B cell (primary cell): ENCODE measurements around the gene CCM2. TPM values are rescaled to one million over a fixed set of nuclear protein-coding genes. Genes with fewer than 3 reads are reported as not detected.

ENCODE experiments used
- ATAC-seq: fragments of 200-7000 bp; cut with Tn5 transposase; one replicate; pipeline ENCODE4 v1.10.0; 2021; ENCODE audit warnings: low read depth, mild to moderate bottlenecking, moderate number of reproducible peaks, moderate library complexity
- CTCF ChIA-PET: fragments of 350-600 bp; sonication (Branson Sonifier 250); formaldehyde crosslinking; loops from one replicate; lab custom pipeline; 2021; ENCODE audit warnings: antibody characterized with exemption, inconsistent platforms; lab: Charles Lee
- POLR2A ChIA-PET: fragments of 350-600 bp; sonication (Branson Sonifier 250); formaldehyde crosslinking; loops from one replicate; lab custom pipeline; 2021; ENCODE audit warnings: antibody characterized with exemption; lab: Charles Lee
- DNase-seq: peaks from one replicate; pipeline ENCODE4 v3.0.0; 2013
- H2AFZ ChIP-seq: 2 replicates; pipeline ENCODE4 v1.6.1; 2012; ENCODE audit warnings: mild to moderate bottlenecking, low read depth, low read length; ENCODE audit not compliant: insufficient read depth, poor library complexity, severe bottlenecking
- H3K27ac ChIP-seq, 2 donors: 1 replicate in 1 of 2; 2 replicates in 1 of 2; pipeline ENCODE4 v1.5.1; 2012 to 2013; ENCODE audit warnings: low read length in 2 of 2, mild to moderate bottlenecking in 2 of 2, moderate library complexity in 1 of 2
- H3K27me3 ChIP-seq, 4 experiments: fragments of 200-600 bp in 1 of 4; sonication (generic) in 1 of 4; replicated peaks in 1 of 4; 1 replicate in 2 of 4; 2 replicates in 2 of 4; pipeline versions ENCODE4 v1.6.1 to v1.7.0; 2013 to 2016; ENCODE audit warnings: low read length in 3 of 4, mild to moderate bottlenecking in 2 of 4, mixed read lengths in 1 of 4, moderate library complexity in 1 of 4; ENCODE audit not compliant: insufficient read depth in 4 of 4, control insufficient read depth in 3 of 4; ENCODE audit errors: control extremely low read depth in 1 of 4
- H3K36me3 ChIP-seq, 2 experiments: replicated peaks in 1 of 2; 1 replicate in 1 of 2; 2 replicates in 1 of 2; pipeline versions ENCODE4 v1.6.1 to v1.7.1; 2013; ENCODE audit warnings: low read length in 1 of 2; ENCODE audit not compliant: insufficient read depth in 2 of 2, control insufficient read depth in 1 of 2; ENCODE audit errors: control extremely low read depth in 1 of 2, extremely low read depth in 1 of 2
- H3K4me1 ChIP-seq, 2 donors: fragments of 200-600 bp in 1 of 2; sonication (generic) in 1 of 2; 1 replicate in 1 of 2; 2 replicates in 1 of 2; pipeline versions ENCODE4 v1.5.1 to v1.6.1; 2013 to 2017; ENCODE audit warnings: low read length in 2 of 2; ENCODE audit not compliant: control insufficient read depth in 2 of 2, insufficient read depth in 2 of 2
- H3K4me2 ChIP-seq: replicated peaks from 2 replicates; pipeline ENCODE3; 2012; ENCODE audit warnings: mild to moderate bottlenecking, low read depth, low read length; ENCODE audit not compliant: poor library complexity, severe bottlenecking
- H3K4me3 ChIP-seq, 5 experiments: fragments of 200-600 bp in 1 of 5; sonication (generic) in 1 of 5; 1 replicate in 3 of 5; 2 replicates in 2 of 5; pipeline versions ENCODE4 v1.5.1 to v1.7.0; 2011 to 2016; ENCODE audit warnings: low read length in 4 of 5, mild to moderate bottlenecking in 4 of 5, low read depth in 2 of 5, control low read depth in 1 of 5, moderate library complexity in 1 of 5; ENCODE audit not compliant: insufficient read depth in 1 of 5; ENCODE audit errors: control extremely low read depth in 1 of 5, extremely low read depth in 1 of 5
- H3K79me2 ChIP-seq: fragments of 200-600 bp; sonication (generic); one replicate; pipeline ENCODE4 v1.6.0; 2016; ENCODE audit warnings: low read length; ENCODE audit not compliant: control insufficient read depth, insufficient read depth
- H3K9ac ChIP-seq: fragments of 200-600 bp; sonication (generic); 2 replicates; pipeline ENCODE4 v1.6.1; 2017; ENCODE audit warnings: mild to moderate bottlenecking, low read length, moderate library complexity
- H3K9me3 ChIP-seq, 3 donors: one replicate each; pipeline versions ENCODE4 v1.6.1 to v1.7.1; 2013; ENCODE audit warnings: low read length in 2 of 3; ENCODE audit not compliant: control insufficient read depth in 2 of 3, insufficient read depth in 1 of 3; ENCODE audit errors: control extremely low read depth in 1 of 3
- H4K20me1 ChIP-seq: 2 replicates; pipeline ENCODE4 v1.6.0; 2012; ENCODE audit warnings: mild to moderate bottlenecking, low read length; ENCODE audit not compliant: insufficient read depth, control insufficient read depth, poor library complexity, severe bottlenecking
- H3K27ac Mint-ChIP-seq: one replicate; pipeline ENCODE4 v1.8.0; 2021; ENCODE audit warnings: mixed read lengths
- H3K27me3 Mint-ChIP-seq: one replicate; pipeline ENCODE4 v1.8.0; 2021; ENCODE audit warnings: mixed read lengths
- H3K4me1 Mint-ChIP-seq: one replicate; pipeline ENCODE4 v1.8.0; 2021; ENCODE audit warnings: mixed read lengths
- H3K4me3 Mint-ChIP-seq: one replicate; pipeline ENCODE4 v1.8.0; 2021; ENCODE audit warnings: mixed read lengths
- H3K9me3 Mint-ChIP-seq: one replicate; pipeline ENCODE4 v1.8.0; 2022; ENCODE audit warnings: mixed read lengths; ENCODE audit not compliant: insufficient read depth
- CTCF ChIP-seq: fragments of 200-600 bp; IDR thresholded peaks from one replicate; pipeline ENCODE4 v1.8.0; 2022; ENCODE audit warnings: antibody characterized with exemption, mild to moderate bottlenecking
- EZH2 ChIP-seq: IDR thresholded peaks from 2 replicates; pipeline ENCODE4 v1.6.1; 2012; ENCODE audit warnings: borderline replicate concordance, low read depth, mild to moderate bottlenecking, moderate library complexity, low read length; ENCODE audit not compliant: insufficient read depth, poor library complexity, severe bottlenecking
- WGBS: methylation state at CpG from one replicate; pipeline ENCODE4 v1.1.5; 2013; ENCODE audit warnings: missing lambda C conversion rate; ENCODE audit not compliant: insufficient coverage; 5-methylcytosine and 5-hydroxymethylcytosine counted together
- intact Hi-C: fragments of 100-400 bp; cut with micrococcal nuclease; formaldehyde crosslinking; loops from one replicate; pipeline ENCODE4 v1.10.0; 2022
- polyA plus RNA-seq: library from polyadenylated mRNA; depleted of rRNA; stranded (reverse); fragments of >200 nt; gene quantifications from 2 replicates; pipeline ENCODE4 v1.2.3, GENCODE V29; 2012
- total RNA-seq, 2 donors: library from RNA; stranded (reverse); fragments of 120-200 nt in 1 of 2; gene quantifications; 1 replicate in 1 of 2; 2 replicates in 1 of 2; pipeline versions ENCODE4 v1.2.3 to v1.2.4, GENCODE V29; 2013 to 2022

The CCM2 gene
- total and polyA plus RNA-seq, 2 donors (not counting 1 experiment from before 2014, with no cell fraction given): 150 to 201 TPM

GRCh38 chr7:45068236-45069023 is 68.4 kb downstream of the CCM2 start:
- POLR2A ChIA-PET: no interaction called here
- H3K27me3 Mint-ChIP-seq: no peaks in the 10 kb centered on the region
- ATAC-seq: no peak
- CTCF ChIA-PET: interaction anchor here (0.9 to 1.2 kb wide), 2 partner anchors 68 to 94 kb away, joined by 4 to 5 read pairs; no protein-coding TSS in a partner anchor
- Histone ChIP-seq H3K4me1 (peaks cover 7 to 10% of the 10 kb centered on the region in 2 donors), H3K4me2 (no peak overlapping the region), H3K9me3 (no peaks in the 10 kb centered on the region), H2AFZ (no peak overlapping the region), H4K20me1 (peaks cover 100% of the 10 kb centered on the region), H3K27ac (no peak overlapping the region), H3K4me3 (no peak overlapping the region), H3K79me2 (peaks cover 69% of the 10 kb centered on the region), H3K9ac (no peak overlapping the region), H3K27me3 (no peaks in the 10 kb centered on the region), H3K36me3 (peaks cover 0 to 98% of the 10 kb centered on the region in 2 experiments)
- no peak for DNase-seq
- intact Hi-C loops: loop anchor here (10.0 kb wide), 1 partner anchor 64 kb away; the partner anchor contains the start of gene CCM2
- no peaks in the 10 kb centered on the region for H3K9me3 Mint-ChIP-seq
- H3K4me1 Mint-ChIP-seq: peaks cover 15% of the 10 kb centered on the region
- TF ChIP-seq CTCF (no peak), EZH2 (no peak)
- H3K4me3 Mint-ChIP-seq: no peak overlapping the region
- H3K27ac Mint-ChIP-seq: peak overlapping the region; percentile 32
- 95% methylated on average over 15 of the region's 15 CpGs for WGBS
